NCI-H446 treated with DMSO at 0.1 percent for 48 hours (cell line): ENCODE data around the gene BHLHA9.
"Not testable (repeated sequence)": the region's sequence is repeated elsewhere in the genome, so short reads cannot be mapped to it uniquely, and the experiment has no call there.

Source experiments
- DNase-seq: peaks from one replicate; lab custom pipeline; 2025; lab: John Stamatoyannopoulos, UW

BHLHA9 gene

GRCh38 chr17:1270210-1271029, at the start of gene BHLHA9:
Gene BHLHA9 (plus strand): TSS chr17:1270444. CDS start chr17:1270564, 120 bp downstream.
- DNase-seq, result no peak

- DNase-seq, result no peak
Measured at GRCh38 chr17:1221209-1221608, 49.0 kb upstream of the BHLHA9 start.

- DNase-seq, result no peak
Measured at GRCh38 chr17:1222321-1222720, 47.9 kb upstream of the BHLHA9 start.

GRCh38 chr17:1223662-1224061, 46.6 kb upstream of the BHLHA9 start:
- DNase-seq, result no peak

- DNase-seq, result no peak
Measured at GRCh38 chr17:1224330-1224729, 45.9 kb upstream of the BHLHA9 start.

GRCh38 chr17:1226308-1226707, 43.9 kb upstream of the BHLHA9 start:
- DNase-seq, result no peak

- no peak for DNase-seq
Measured at GRCh38 chr17:1227365-1227764, 42.9 kb upstream of the BHLHA9 start.

GRCh38 chr17:1227917-1228780, 42.1 kb upstream of the BHLHA9 start:
- DNase-seq, result no peak

- no peak for DNase-seq
Measured at GRCh38 chr17:1228781-1229348, 41.4 kb upstream of the BHLHA9 start.

- DNase-seq, result no peak
Measured at GRCh38 chr17:1229349-1229899, 40.8 kb upstream of the BHLHA9 start.

- no peak for DNase-seq
Measured at GRCh38 chr17:1229900-1230501, 40.2 kb upstream of the BHLHA9 start.

GRCh38 chr17:1231456-1231855, 38.8 kb upstream of the BHLHA9 start:
- DNase-seq, result no peak

GRCh38 chr17:1232331-1232730, 37.9 kb upstream of the BHLHA9 start:
- DNase-seq, result no peak

GRCh38 chr17:1232786-1233185, 37.5 kb upstream of the BHLHA9 start:
- no peak for DNase-seq

GRCh38 chr17:1234455-1234854, 35.8 kb upstream of the BHLHA9 start:
- no peak for DNase-seq

GRCh38 chr17:1237471-1237870, 32.8 kb upstream of the BHLHA9 start:
- no peak for DNase-seq

- DNase-seq, result no peak
Measured at GRCh38 chr17:1239210-1239609, 31.0 kb upstream of the BHLHA9 start.

- not testable (repeated sequence) for DNase-seq
Measured at GRCh38 chr17:1240426-1240825, 29.8 kb upstream of the BHLHA9 start.

GRCh38 chr17:1241929-1242328, 28.3 kb upstream of the BHLHA9 start:
- DNase-seq, result no peak

GRCh38 chr17:1244606-1245012, 25.6 kb upstream of the BHLHA9 start:
- no peak for DNase-seq

GRCh38 chr17:1251866-1252608, 18.2 kb upstream of the BHLHA9 start:
- DNase-seq, result peak; percentile 39
